HG02623 (cell line): ENCODE data around the gene ENOX2.
"Not testable (repeated sequence)": the region's sequence is repeated elsewhere in the genome, so short reads cannot be mapped to it uniquely, and the experiment has no call there.

Experiments used
- ATAC-seq: cut with Tn5 transposase; IDR thresholded peaks from one replicate; pipeline ENCODE4 v1.9.1; 2021; ENCODE audit warnings: moderate library complexity; ENCODE audit not compliant: unreplicated experiment

The ENOX2 gene

GRCh38 chrX:130829526-130830515 is 73.2 kb downstream of the ENOX2 start:
- no peak for ATAC-seq

GRCh38 chrX:130828641-130829040 is 74.4 kb downstream of the ENOX2 start:
- no peak for ATAC-seq

- ATAC-seq: no peak
Observed at GRCh38 chrX:130827648-130828047, 75.4 kb downstream of the ENOX2 start.

- ATAC-seq: no peak
Observed at GRCh38 chrX:130826249-130826648, 76.8 kb downstream of the ENOX2 start.

- ATAC-seq: no peak
Observed at GRCh38 chrX:130825525-130825924, 77.5 kb downstream of the ENOX2 start.

GRCh38 chrX:130819367-130819766 is 83.6 kb downstream of the ENOX2 start:
- not testable (repeated sequence) for ATAC-seq

- ATAC-seq: not testable (repeated sequence)
Observed at GRCh38 chrX:130813932-130814331, 89.1 kb downstream of the ENOX2 start.

- ATAC-seq: no peak
Observed at GRCh38 chrX:130810561-130810960, 92.4 kb downstream of the ENOX2 start.

- ATAC-seq: no peak
Observed at GRCh38 chrX:130805903-130806302, 97.1 kb downstream of the ENOX2 start.

- no peak for ATAC-seq
Observed at GRCh38 chrX:130803537-130803936, 99.5 kb downstream of the ENOX2 start.

- no peak for ATAC-seq
Observed at GRCh38 chrX:130801901-130802300, 101.1 kb downstream of the ENOX2 start.

- ATAC-seq: no peak
Observed at GRCh38 chrX:130799393-130799792, 103.6 kb downstream of the ENOX2 start.

- no peak for ATAC-seq
Observed at GRCh38 chrX:130793975-130794374, 109.0 kb downstream of the ENOX2 start.

- not testable (repeated sequence) for ATAC-seq
Observed at GRCh38 chrX:130791870-130792269, 111.1 kb downstream of the ENOX2 start.

GRCh38 chrX:130789793-130790192 is 113.2 kb downstream of the ENOX2 start:
- ATAC-seq: no peak

- ATAC-seq: no peak
Observed at GRCh38 chrX:130788786-130789581, 114.0 kb downstream of the ENOX2 start.

- ATAC-seq: no peak
Observed at GRCh38 chrX:130786030-130786429, 117.0 kb downstream of the ENOX2 start.

- ATAC-seq: no peak
Observed at GRCh38 chrX:130778773-130779172, 124.2 kb downstream of the ENOX2 start.

GRCh38 chrX:130775849-130776248 is 127.2 kb downstream of the ENOX2 start:
- no peak for ATAC-seq

GRCh38 chrX:130772776-130773143 is 130.2 kb downstream of the ENOX2 start:
- no peak for ATAC-seq

GRCh38 chrX:130772105-130772775 is 130.8 kb downstream of the ENOX2 start:
- ATAC-seq: no peak
